OCI-LY7 (cell line): ENCODE results near the gene ARL8B.

Experiments
- CTCF ChIP-seq: fragments of 200-600 bp; sonication (generic); conservative IDR thresholded peaks from 2 replicates; pipeline ENCODE4 v1.5.1; 2014; ENCODE audit warnings: mild to moderate bottlenecking, antibody characterized with exemption, low read length, moderate library complexity, mixed read lengths
- EZH2phosphoT487 ChIP-seq: fragments of 200-600 bp; sonication (generic); IDR thresholded peaks from 2 replicates; pipeline ENCODE4 v1.6.1; 2018; ENCODE audit warnings: low read depth, borderline replicate concordance, mild to moderate bottlenecking, mixed run types, antibody characterized with exemption, low read length, moderate library complexity, mixed read lengths

GRCh38 chr3:5155241-5155640 is 33.1 kb downstream of the ARL8B start:
- TF ChIP-seq CTCF (no peak), EZH2phosphoT487 (no peak)
